Central memory CD8-positive, alpha-beta T cell (primary cell): ENCODE measurements around the gene CD8B.
A peak's percentile ranks its signal among the peaks of the same experiment; 100 is the strongest.
"Not testable (repeated sequence)": the region's sequence is repeated elsewhere in the genome, so short reads cannot be mapped to it uniquely, and the experiment has no call there.

Source experiments
- ATAC-seq: fragments of 150-1000 bp; cut with Tn5 transposase; replicated peaks from 2 replicates; pipeline ENCODE4 v1.10.0; 2022; ENCODE audit warnings: mild to moderate bottlenecking, moderate FRiP score, moderate number of reproducible peaks; ENCODE audit not compliant: poor library complexity, severe bottlenecking; ENCODE audit errors: extremely low read depth
- DNase-seq, 2 donors: peaks; one replicate each; pipeline ENCODE4 v3.0.0; 2021; ENCODE audit warnings: low spot score in 2 of 2
- H3K27ac Mint-ChIP-seq: one replicate; pipeline ENCODE4 v1.8.0; 2022; ENCODE audit warnings: low read depth, mild to moderate bottlenecking, moderate library complexity, mixed read lengths
- H3K27me3 Mint-ChIP-seq: one replicate; pipeline ENCODE4 v1.8.0; 2022; ENCODE audit warnings: mixed read lengths
- H3K36me3 Mint-ChIP-seq: one replicate; pipeline ENCODE4 v1.8.0; 2022; ENCODE audit warnings: mild to moderate bottlenecking, moderate library complexity, mixed read lengths; ENCODE audit not compliant: insufficient read depth
- H3K4me1 Mint-ChIP-seq: one replicate; pipeline ENCODE4 v1.8.0; 2022; ENCODE audit warnings: mixed read lengths
- H3K4me3 Mint-ChIP-seq: one replicate; pipeline ENCODE4 v1.8.0; 2022; ENCODE audit warnings: mild to moderate bottlenecking, moderate library complexity, mixed read lengths
- H3K9me3 Mint-ChIP-seq: one replicate; pipeline ENCODE4 v1.8.0; 2022; ENCODE audit warnings: mixed read lengths

The CD8B gene

DNA sequence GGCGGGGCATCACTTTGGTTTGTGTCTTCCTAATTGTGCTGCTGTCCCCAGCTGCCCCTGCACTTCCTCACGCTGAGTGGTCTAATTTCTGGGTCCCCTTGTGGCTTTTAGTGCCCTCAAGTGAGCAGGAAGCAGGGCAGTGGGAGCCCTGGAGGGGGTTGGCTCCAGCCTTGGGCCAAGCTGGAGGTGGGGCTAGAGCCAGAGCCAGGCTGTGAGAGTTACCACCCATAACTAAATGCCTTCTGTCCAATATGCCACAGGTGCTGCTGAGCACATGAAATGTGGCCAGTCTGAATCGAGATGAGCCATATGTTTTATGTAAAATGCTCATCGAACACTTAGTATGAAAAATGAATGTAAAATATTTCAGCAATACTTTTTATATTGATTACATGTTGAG lies 5.2 kb downstream of the CD8B start:
- H3K4me1 Mint-ChIP-seq = peaks cover 18% of the 10 kb centered on the region
- H3K36me3 Mint-ChIP-seq = peaks cover 36% of the 10 kb centered on the region
- peak overlapping the region; percentile 64 for H3K4me3 Mint-ChIP-seq

DNA sequence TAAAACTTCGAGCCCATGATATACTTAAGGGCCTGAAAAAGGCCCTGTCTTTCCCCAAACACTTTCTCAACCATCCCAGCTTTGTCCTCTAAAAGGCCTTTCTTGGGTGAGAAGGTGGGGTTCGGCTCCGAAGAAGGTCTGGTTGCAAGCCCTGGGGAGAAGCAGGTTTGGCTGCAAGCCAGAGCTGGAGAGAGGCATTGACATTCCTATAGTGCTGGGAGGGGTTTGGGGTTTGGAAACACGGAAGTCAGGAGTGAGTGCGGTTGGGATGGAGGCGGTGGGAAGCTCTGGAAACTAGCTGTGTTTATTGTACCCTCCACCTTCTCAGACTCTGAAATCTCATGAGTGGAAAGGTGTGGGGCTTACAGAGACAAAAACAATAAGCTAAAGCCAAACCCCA lies 5.7 kb downstream of the CD8B start:
- not testable (repeated sequence) for DNase-seq, ATAC-seq, H3K27me3 Mint-ChIP-seq, H3K9me3 Mint-ChIP-seq
- peak overlapping the region; percentile 46 for H3K27ac Mint-ChIP-seq
- H3K4me3 Mint-ChIP-seq = peak overlapping the region; percentile 64
- H3K4me1 Mint-ChIP-seq = peaks cover 18% of the 10 kb centered on the region
- H3K36me3 Mint-ChIP-seq = peaks cover 38% of the 10 kb centered on the region

More for the DNA sequence above, 5.2 kb downstream of the CD8B start:
- not testable (repeated sequence) for H3K27me3 Mint-ChIP-seq, H3K27ac Mint-ChIP-seq, DNase-seq, ATAC-seq, H3K9me3 Mint-ChIP-seq

DNA sequence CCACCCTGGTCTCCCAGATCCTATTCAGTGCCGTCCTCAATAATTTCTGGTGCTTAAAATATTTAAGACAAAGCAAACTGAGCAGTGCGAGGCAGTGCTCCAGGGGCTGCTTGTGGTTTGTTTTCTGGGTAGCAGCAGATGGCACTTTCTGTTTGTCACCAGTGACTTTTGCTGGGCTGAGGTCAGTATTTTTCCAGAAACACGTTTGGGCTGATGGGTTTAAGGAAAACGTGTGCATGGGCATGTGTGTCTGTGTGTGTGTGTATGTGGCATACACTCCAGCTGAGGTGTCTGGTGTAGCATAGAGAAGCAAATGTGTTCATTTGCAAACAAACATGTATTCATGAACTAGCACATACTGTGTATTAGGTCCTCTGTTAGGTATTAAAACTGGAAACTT lies 10.1 kb downstream of the CD8B start:
- H3K4me1 Mint-ChIP-seq, H3K9me3 Mint-ChIP-seq, DNase-seq, H3K27ac Mint-ChIP-seq, ATAC-seq, H3K4me3 Mint-ChIP-seq, H3K27me3 Mint-ChIP-seq: not testable (repeated sequence)
- peaks cover 50% of the 10 kb centered on the region for H3K36me3 Mint-ChIP-seq

DNA sequence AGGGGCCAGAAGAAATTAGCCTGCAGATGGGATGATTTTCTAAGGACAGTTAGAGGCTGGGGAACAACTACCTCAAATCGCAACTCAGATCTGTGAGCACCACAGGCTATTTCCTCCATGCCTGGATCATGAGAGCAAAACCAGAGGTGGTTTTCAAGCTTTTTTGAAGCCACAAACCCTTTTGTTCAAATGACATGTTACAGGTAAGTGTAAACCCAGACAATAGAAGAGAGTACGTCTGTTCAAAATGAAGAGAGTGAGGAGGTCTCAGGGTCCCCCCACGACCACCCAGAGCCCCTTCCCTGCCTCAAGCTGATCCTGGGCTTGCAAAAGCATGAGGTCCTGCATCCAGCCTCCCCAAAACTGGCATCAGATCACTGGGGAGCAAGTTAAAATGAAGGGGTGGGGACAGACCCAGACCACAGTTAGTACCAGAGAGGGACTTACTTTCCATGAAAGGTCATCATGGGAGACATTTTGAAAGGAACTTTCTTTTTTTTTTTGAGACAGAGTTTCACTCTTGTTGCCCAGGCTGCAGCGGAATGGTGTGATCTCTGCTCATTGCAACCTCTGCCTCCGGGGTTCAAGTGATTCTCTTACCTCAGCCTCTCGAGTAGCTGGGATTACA lies 19.0 kb downstream of the CD8B start:
- H3K27me3 Mint-ChIP-seq, H3K9me3 Mint-ChIP-seq, DNase-seq: not testable (repeated sequence)
- Mint-ChIP-seq H3K36me3 (peaks cover 28% of the 10 kb centered on the region), H3K27ac (peak overlapping the region; percentile 91), H3K4me3 (peak overlapping the region; percentile 63), H3K4me1 (peaks cover 16% of the 10 kb centered on the region)
- ATAC-seq = peak; percentile 71

DNA sequence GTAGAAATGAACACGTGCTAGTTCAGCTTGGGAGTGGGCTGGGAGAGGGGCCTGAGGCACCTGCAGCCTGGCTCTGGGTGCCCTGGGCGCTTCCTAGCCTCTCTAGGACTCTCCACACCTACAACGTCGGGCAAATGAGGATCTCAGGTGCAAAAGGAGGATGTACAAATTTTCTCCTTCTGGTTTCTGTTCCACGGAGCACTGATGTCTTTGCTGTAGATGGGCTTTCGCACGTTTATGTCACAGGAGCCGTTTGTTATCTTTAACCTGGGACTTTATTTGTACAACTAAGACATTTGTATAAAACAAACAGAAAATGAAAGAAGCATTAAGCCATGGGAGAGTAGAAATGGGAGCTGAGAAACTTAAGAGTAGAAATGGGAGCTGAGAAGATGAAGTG lies 20.4 kb downstream of the CD8B start:
- not testable (repeated sequence) for H3K27me3 Mint-ChIP-seq, ATAC-seq, H3K9me3 Mint-ChIP-seq, DNase-seq
- H3K27ac Mint-ChIP-seq = peak overlapping the region; percentile 91
- peaks cover 26% of the 10 kb centered on the region for H3K4me1 Mint-ChIP-seq
- peak overlapping the region; percentile 63 for H3K4me3 Mint-ChIP-seq
- peaks cover 22% of the 10 kb centered on the region for H3K36me3 Mint-ChIP-seq

DNA sequence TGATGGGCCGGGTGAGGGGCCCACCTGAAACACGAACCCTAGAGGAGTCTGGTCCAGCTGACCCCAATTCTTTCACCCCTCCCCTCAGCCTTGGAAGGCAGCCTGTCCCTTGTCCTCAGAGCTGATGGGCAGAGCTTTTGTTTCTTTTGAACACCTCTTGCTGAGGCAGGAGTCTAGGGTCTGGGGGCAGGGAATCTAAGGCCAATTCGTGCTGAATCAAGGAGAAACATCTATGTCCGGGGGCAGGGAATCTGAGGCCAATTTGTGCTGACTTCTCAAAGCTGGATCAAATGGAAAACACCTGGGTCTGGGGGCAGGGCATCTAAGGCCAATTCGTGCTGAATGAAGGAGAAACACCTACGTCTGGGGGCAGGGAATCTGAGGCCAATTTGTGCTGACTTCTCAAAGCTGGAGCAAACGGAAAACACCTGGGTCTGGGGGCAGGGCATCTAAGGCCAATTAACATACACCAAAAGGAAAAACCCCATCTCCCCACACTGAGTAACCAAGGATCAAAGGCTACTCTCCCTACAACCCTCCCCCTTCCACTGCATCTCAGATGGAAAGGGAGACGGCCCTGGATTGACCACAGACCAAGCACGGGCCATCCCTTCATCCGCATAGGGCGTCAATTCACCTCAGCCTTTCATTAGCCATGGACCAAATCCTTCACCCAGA lies 21.7 kb downstream of the CD8B start:
- not testable (repeated sequence) for H3K4me3 Mint-ChIP-seq, DNase-seq, H3K9me3 Mint-ChIP-seq, ATAC-seq, H3K27me3 Mint-ChIP-seq, H3K27ac Mint-ChIP-seq
- H3K4me1 Mint-ChIP-seq = peaks cover 29% of the 10 kb centered on the region
- peaks cover 22% of the 10 kb centered on the region for H3K36me3 Mint-ChIP-seq

DNA sequence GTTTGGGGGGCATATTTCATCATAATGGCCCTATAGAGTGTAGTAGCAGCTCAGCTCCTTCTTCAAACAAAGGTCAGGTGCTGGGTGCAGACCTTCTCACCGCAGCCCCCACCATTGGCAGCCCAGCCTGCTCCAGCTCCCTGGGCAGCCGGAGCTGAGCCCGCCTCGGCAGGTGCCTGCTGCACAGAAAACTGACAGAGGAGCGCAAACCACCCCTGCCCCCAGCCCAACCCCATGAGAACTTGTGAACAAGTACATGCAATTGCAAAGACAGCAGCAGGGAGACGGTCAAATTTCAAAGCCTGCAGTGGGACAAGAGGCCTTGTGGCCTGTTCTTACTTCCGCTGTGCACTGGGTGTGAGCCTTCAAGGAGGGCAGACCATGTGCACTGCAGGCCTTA lies 22.2 kb downstream of the CD8B start:
- H3K27me3 Mint-ChIP-seq, H3K27ac Mint-ChIP-seq, DNase-seq, H3K9me3 Mint-ChIP-seq, ATAC-seq: not testable (repeated sequence)
- Mint-ChIP-seq H3K4me1 (peaks cover 32% of the 10 kb centered on the region), H3K4me3 (peak overlapping the region; percentile 37), H3K36me3 (peaks cover 21% of the 10 kb centered on the region)

DNA sequence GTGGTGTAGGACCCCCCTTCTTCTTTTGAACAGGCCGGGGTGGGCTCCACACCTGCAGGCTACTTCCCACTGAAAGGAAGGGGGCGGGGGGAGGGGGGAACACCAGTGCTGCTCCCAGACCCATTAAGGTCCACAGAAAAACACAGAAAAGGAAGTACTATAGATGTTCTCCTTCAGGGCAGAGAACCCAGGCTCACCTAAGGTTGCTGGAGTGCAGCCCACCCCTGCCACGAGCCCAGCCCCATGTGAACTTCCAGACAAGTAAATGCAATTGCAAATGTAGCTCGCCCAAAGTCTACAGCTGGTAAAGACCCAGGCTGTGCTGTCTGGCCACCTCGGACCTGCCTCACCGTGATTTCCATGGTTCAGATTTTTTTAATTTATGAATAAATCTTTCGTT lies 24.0 kb downstream of the CD8B start:
- DNase-seq, H3K27ac Mint-ChIP-seq, ATAC-seq, H3K4me3 Mint-ChIP-seq, H3K27me3 Mint-ChIP-seq, H3K9me3 Mint-ChIP-seq: not testable (repeated sequence)
- H3K36me3 Mint-ChIP-seq = peaks cover 11% of the 10 kb centered on the region
- peaks cover 40% of the 10 kb centered on the region for H3K4me1 Mint-ChIP-seq

DNA sequence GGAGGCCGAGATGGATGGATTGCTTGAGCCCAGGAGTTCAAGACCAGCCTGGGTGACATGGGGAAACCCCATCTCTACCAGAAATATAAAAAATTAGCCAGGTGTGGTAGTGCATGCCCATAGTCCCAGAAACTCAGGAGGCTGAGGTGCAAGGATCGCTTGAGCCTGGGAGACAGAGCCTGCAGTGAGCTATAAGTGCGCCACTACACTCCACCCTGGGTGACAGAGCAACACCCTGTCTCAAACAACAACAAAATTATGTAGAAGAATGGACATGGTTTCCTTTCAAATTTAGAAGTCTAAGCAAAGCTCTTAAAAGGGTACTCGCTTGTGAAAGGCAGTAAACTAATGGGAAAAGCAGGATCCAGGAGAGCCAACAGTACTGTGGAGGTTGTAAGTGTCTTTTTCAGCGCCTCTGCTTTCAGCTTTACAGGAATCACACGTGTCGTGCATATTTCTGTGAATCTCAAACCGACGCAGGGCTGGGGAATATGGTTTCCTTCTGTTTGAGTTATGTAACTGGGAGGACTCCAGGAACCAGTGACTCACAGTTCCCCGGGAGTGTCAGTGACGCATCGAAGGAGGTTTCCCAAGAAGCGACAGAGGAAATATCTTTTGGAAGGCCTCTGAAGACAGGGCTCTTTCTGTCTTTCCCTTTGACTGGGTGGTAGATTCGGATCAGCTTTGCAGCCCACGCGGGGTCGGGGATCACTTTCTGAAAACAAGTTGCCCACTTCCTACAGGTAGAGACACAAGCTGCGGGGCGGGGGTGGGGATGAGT lies 24.6 kb downstream of the CD8B start:
- not testable (repeated sequence) for H3K9me3 Mint-ChIP-seq, DNase-seq, H3K36me3 Mint-ChIP-seq, H3K27me3 Mint-ChIP-seq
- ATAC-seq = peak; percentile 15
- H3K27ac Mint-ChIP-seq = peak overlapping the region; percentile 83
- H3K4me1 Mint-ChIP-seq = peaks cover 36% of the 10 kb centered on the region
- H3K4me3 Mint-ChIP-seq = peak overlapping the region; percentile 65

DNA sequence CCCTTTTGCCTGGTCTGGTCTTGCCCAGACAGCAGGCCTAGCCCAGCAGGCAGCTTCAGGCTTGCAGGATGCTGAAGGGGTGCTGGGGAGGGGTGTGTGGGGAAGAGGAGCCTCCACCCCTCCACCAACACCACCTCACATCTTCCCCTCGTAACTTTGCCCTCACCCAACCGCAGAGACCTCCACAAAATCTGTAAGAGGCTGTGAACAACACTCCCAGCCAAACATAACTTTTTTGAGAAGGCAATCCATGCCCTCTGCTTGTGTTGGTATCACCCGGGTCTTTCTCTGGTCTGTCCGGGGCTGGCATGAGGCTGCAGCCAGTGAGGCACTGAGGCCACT lies 26.2 kb downstream of the CD8B start:
- not testable (repeated sequence) for H3K36me3 Mint-ChIP-seq, H3K9me3 Mint-ChIP-seq, H3K27me3 Mint-ChIP-seq, H3K27ac Mint-ChIP-seq, DNase-seq, H3K4me3 Mint-ChIP-seq
- H3K4me1 Mint-ChIP-seq = peaks cover 35% of the 10 kb centered on the region
- peak; percentile 60 for ATAC-seq

DNA sequence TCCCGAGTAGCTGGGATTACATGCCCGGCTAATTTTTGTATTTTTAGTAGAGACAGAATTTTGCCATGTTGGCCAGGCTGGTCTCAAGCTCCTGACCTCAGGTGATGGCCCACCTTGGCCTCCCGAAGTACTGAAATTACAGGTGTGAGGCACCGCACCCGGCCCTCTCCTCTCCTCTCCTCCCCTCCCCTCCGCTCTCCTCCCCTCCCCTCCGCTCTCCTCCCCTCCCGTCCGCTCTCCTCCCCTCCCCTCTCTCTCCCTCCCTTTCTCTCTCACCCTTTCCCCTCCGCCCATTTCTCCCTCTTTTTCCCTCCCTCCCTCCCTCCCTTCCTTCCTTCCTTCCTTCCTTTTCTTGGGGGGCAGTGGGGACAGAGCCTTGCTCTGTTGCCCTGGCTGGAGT lies 28.4 kb downstream of the CD8B start:
- H3K27ac Mint-ChIP-seq = peak overlapping the region; percentile 90
- H3K4me1 Mint-ChIP-seq = peaks cover 51% of the 10 kb centered on the region
- H3K4me3 Mint-ChIP-seq = peak overlapping the region; percentile 64
- ATAC-seq (no peak), DNase-seq (no peak)
- H3K27me3 Mint-ChIP-seq = no peaks in the 10 kb centered on the region
- peaks cover 3% of the 10 kb centered on the region for H3K36me3 Mint-ChIP-seq
- H3K9me3 Mint-ChIP-seq = no peaks in the 10 kb centered on the region

DNA sequence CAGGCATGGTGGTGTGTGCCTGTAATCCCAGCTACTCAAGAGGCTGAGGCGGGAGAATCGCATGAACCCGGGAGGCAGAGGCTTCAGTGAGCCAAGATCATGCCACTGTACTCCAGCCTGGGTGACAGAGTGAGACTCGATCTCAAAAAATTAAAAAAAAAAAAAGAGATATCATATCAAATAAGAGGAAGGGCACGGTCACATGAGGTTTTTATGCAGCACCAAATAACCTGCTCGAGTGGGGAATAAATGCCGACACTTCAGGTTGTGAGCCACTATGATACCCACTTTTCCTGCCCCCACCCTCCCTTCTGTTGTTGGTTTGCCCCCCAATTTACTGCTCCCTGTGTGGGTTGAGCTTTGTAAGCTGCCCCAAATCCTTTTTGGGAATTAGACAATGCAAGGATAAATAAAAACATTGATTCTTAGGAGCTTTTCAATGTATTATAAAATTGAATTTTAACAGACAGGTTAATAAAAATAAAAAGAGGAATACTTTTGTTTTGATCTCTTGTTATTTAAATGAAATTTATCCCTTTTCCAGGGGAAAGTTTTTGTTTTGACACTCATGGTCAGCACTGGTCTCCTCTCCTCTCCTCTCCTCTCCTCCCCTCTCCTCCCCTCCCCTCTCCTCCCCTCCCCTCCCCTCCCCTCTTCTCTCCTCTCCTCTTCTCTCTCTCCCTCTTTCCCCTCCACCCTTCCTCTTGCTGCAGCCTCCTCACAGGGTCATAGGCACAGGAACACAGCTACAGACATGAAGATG lies 29.2 kb downstream of the CD8B start:
- Mint-ChIP-seq H3K9me3 (no peaks in the 10 kb centered on the region), H3K4me1 (peaks cover 59% of the 10 kb centered on the region), H3K27ac (peak overlapping the region; percentile 90), H3K36me3 (peaks cover 7% of the 10 kb centered on the region), H3K4me3 (peak overlapping the region; percentile 64), H3K27me3 (no peaks in the 10 kb centered on the region)
- DNase-seq (no peak), ATAC-seq (no peak)
